G401 (cell line): Measurements from ENCODE around the gene MRPS5. TPM values are rescaled to one million over a fixed set of nuclear protein-coding genes. Genes with fewer than 3 reads are reported as not detected.

Experiments
- DNase-seq: peaks from one replicate; pipeline ENCODE4 v3.0.0-alpha.2; 2015; ENCODE audit warnings: low spot score
- in situ Hi-C: cut with HindIII; loops from 2 replicates; pipeline ENCODE4 v1.10.0; 2016; ENCODE audit warnings: low sequenced_read_pairs, mixed read lengths
- total RNA-seq: library from RNA; depleted of rRNA; stranded (reverse); fragments of >200 nt; shearing (Covaris generic); gene quantifications from 2 replicates; pipeline ENCODE4 v1.2.3, GENCODE V29; 2014

MRPS5 gene
- total RNA-seq, 1 experiment from 2014 or later, result 85.7 TPM

- in situ Hi-C loops, result no loop called here
- DNase-seq, result no peak
These were observed 59.1 kb downstream of the MRPS5 start for GRCh38 chr2:95062242-95063085.

GRCh38 chr2:95061601-95062183 is 59.9 kb downstream of the MRPS5 start:
- in situ Hi-C loops, result no loop called here

GRCh38 chr2:95061119-95061512 is 60.5 kb downstream of the MRPS5 start:
- no peak for DNase-seq
- in situ Hi-C loops, result no loop called here

More at GRCh38 chr2:95061601-95062183, 59.9 kb downstream of the MRPS5 start:
- DNase-seq, result no peak

DNA sequence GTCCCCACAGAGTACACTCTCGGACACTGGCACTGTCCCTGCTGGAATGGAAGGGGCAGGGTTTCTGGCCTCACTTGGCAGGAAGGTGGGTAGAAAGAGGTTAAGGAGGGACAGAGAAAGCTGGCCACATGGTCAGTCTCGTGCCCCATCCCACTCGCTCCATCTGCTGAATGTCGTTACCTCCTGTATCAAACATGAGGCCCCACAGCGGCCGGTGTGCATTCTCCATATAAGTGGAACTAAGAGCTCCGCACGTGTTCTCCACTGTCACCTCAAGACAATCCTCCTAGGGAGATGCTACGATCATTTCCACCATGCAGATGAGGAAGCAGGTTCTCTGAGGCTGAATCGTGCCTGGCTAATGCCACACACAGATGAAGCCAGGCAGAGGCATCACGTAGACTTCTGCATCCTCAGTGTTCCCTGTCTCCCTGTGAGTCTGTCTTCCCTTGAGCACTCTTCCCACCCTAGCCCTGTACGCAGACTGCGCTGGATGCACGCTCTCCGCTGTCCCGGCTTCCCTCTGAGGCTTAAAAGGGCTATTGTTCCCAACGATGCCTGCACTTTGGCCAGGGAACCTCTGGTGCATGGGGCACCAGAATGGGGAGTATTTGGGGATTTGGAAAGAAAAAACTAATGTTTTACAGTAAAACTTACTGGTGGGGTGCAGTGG is 61.0 kb downstream of the MRPS5 start:
- DNase-seq, result no peak
- in situ Hi-C loops, result no loop called here

DNA sequence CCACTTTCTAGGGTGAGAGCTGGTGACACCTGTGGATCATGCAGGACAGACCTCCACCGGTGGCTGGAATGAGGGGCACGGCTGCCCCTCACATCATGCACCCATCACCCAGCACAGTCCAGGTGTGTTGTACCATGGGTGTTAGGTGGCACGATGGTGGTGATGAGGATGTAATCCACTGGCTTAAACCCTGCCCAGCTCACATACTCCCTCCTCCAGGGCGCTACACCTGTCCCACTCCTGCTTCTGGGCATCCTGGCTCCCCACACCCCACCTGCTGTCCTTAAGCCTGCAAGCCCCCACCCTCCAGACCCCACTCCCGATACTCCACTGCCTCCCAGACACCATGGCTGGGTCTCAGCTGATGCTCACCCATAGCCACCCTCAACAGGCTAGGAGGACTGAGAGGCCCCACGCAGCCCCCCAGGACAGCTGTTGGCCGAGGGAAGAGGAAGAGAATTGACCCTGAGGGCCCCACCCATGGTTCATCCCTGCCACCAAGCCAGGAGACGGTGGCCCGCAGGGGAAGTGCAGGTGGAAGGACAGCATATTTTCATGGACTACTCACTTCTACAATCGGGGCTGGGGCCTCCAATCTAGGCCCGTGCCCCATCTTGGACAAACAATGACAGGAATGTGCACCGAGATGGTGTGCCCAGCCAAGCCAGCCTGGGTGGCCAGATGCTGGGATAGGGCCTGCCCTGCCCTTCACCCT is 61.8 kb downstream of the MRPS5 start:
- in situ Hi-C loops, result no loop called here
- DNase-seq, result no peak

DNA sequence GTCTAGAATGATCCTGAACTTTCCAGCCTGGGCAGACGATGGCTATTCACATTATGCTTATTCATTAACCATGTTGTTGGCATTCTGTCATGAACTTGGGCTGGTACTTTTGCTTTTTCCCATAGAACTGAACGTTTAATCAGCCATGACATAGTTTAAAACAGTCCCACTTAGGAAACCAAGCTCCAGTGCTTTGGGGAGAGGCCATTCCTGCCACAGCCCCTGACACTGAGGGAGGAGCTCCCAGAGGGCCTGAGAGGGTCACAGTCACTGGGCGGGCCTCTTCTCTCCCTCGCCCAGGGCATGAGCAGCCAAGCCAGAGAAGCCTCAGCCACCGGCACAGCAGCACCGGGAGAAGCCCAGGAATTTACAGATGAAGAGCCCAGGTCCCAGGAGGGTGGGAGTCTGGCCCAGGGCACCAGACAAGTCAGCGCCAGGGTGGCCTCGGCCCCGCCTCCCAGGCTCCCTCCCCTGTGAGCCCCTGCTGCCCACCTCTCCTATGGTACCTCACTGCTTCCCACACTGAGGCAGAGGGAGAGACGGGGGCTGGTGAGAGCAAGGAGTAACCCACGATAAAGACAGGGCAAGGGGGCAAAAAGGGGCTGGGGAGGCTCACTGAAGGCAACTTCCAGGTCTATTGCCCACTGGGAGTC is 62.5 kb downstream of the MRPS5 start:
- no peak for DNase-seq
- in situ Hi-C loops, result no loop called here

DNA sequence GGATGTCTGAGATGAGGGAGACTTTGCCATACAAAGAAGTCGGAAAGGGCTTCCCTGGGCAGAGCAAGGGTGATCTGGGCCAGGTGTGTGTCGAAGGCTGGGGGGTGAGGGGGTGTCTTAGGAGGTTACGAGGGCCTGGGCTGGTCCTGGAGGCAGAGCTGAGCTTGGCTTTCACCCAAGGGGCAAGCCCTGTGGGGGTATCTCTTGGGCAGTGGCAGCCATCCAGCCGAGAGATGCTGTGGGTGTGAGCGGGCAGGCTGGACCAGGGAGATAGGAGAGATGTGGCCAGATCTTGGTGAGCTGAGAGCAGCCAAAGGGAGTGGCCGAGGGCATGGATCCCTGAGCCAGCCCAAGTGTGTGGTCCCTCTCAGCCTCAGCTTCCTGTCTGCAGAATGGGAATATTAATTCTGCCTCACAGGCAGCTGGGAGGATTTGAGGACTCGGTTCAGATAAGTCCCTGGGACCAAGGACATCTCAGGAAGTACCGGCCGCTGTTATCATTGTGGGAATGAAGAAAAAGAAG is 63.1 kb downstream of the MRPS5 start:
- no peak for DNase-seq

GRCh38 chr2:95057535-95058370 is 63.9 kb downstream of the MRPS5 start:
- DNase-seq, result no peak
- in situ Hi-C loops, result no loop called here

More for the DNA sequence above, 63.1 kb downstream of the MRPS5 start:
- in situ Hi-C loops, result no loop called here

DNA sequence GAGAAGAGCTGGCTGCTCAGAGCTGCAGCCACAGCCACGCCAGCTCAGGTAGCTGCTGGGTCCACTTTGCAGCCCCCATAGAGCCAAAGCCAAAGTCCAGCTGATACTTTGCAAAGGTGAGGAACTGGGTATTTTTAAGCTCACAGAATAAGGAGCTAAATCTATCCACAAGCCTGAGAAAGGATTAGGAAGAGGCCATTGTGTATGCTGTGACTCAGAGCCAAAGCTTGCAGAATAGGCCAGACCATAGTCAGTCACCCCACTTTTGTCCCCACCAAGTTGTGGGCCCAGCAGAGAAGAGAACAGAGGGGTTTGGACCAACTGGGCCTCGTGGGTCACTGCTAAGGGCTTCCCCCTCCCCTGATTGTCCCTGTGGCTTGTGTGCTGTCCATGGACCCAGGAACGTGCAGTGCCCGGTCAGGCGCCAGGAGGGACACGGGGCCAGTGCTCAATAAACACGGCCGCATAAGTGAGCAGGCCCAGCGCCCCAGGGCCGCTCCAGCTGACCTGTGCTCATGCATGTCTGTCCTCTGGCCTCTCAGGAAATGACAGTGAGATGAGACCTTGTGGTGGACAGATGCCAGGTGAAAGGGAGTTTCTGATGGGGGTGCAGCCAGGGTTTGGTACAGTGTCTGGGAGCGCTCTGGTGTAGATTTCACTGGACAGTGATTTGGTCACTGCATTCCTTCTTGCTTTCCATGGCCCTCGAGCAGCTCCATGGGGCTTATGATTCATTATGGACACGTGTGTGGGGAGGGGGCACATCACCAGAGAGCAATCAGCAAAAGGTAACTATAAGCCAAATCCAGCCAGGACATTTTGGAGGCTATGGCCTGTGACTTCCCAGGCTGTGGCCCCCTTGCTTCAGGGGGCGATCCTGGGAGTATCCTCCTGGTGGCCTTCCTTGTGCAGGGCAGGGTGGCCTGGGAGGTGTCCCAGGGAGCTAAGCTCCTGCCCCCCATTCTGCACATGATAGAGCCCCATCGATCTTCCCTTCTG is 64.8 kb downstream of the MRPS5 start:
- in situ Hi-C loops, result no loop called here
- no peak for DNase-seq

- in situ Hi-C loops, result no loop called here
- no peak for DNase-seq
These were observed 65.6 kb downstream of the MRPS5 start for GRCh38 chr2:95056044-95056443.

DNA sequence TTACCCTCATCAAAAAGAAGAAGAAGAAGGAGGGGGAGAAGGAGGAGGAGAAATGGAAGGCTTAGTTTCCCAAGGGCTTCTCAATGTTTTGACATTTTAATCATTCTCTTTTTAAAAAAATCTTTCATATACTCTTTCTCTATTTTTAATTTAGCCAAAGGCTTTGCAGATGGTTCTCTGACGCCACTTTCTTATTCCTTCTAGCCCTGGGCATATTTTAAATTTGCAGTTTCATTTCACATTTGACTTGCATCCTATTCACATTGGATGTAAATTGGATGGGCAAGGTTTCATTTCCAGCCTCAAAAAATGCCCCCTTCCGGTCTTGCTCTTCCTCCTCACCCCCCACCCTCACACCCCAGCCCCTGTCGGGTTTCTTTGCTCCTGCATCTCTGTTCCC is 66.3 kb downstream of the MRPS5 start:
- no peak for DNase-seq
- in situ Hi-C loops, result no loop called here

GRCh38 chr2:95054016-95054415 is 67.6 kb downstream of the MRPS5 start:
- DNase-seq, result no peak
- in situ Hi-C loops, result no loop called here

DNA sequence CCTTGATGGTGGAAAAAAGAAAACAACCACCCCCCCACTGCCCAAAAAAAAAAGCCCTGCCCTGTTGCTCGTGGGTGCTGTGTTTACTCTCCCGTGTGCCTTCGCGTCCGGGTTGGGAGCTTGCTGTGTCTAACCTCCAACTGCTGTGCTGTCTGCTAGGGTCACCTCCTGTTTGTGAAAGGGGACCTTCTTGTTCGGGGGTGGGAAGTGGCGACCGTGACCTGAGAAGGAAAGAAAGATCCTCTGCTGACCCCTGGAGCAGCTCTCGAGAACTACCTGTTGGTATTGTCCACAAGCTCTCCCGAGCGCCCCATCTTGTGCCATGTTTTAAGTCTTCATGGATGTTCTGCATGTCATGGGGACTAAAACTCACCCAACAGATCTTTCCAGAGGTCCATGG is 68.1 kb downstream of the MRPS5 start:
- DNase-seq, result no peak
- in situ Hi-C loops, result no loop called here

- in situ Hi-C loops, result no loop called here
- DNase-seq, result no peak
These were observed 68.7 kb downstream of the MRPS5 start for GRCh38 chr2:95052804-95053479.

DNA sequence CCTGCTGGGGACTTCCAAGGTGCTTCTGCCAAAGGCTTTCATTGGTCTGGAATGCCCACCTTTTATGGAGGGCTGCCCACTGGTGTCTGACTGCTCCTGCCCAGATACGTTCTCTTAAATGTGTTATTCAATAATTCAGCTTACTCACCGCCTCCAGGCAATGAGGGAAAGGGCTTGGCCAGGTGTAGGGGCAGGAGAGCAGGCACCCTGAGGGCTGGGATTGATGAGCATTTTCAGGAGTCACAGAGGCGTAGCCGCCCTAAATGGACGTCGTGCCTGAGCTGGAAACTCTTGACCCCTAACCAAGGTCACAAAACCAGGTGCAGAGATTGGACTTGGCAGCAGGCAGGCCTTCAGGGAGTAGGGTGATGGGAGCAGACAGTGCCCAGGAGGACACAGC is 69.3 kb downstream of the MRPS5 start:
- in situ Hi-C loops, result no loop called here
- DNase-seq, result no peak

DNA sequence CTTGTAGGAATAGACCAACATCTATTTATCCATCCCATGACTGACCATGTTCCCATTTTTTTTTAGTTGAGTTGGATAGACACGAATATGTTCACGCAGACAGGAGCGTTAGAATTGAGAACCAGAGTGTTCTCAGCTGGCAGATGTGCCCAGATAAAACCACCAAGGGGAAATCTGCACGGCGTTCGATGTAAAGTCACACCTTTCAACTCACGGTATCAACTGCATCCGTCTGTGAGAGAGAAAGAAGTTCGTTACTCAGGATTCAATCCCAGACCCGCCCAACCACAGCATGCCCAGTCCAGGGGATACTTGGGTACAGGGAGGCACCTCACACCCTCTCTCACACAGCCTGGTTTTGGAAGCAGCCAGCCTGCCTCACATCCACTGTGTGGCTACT is 70.0 kb downstream of the MRPS5 start:
- in situ Hi-C loops, result no loop called here
- no peak for DNase-seq
